ENCODE measurements around the gene MPRIP. TPM values are rescaled to one million over a fixed set of nuclear protein-coding genes. Genes with fewer than 3 reads are reported as not detected.
"Not testable (repeated sequence)": the region's sequence is repeated elsewhere in the genome, so short reads cannot be mapped to it uniquely, and the experiment has no call there.

MPRIP gene
- total RNA-seq (2014; rRNA removed; shearing (Covaris generic)), result 70.2 and 73.9 TPM in 2 replicates

- Histone ChIP-seq H3K36me3 (replicated peaks; ENCODE audit: control insufficient read depth, insufficient read depth, low read length) (no peaks in the 10 kb centered on the region), H3K4me3 (ENCODE audit: insufficient read depth, low read depth, low read length) (peak within 1 kb of the TSS; percentile 60), H3K27me3 (ENCODE audit: control insufficient read depth, insufficient read depth, low read length) (no peaks in the 10 kb centered on the region)
- no peak for DNase-seq
Observed at GRCh38 chr17:17042384-17042736, at the start of gene MPRIP. Gene MPRIP, plus strand, starts transcription at chr17:17042457. Its CDS starts 392 bp downstream, at chr17:17042849.

DNA sequence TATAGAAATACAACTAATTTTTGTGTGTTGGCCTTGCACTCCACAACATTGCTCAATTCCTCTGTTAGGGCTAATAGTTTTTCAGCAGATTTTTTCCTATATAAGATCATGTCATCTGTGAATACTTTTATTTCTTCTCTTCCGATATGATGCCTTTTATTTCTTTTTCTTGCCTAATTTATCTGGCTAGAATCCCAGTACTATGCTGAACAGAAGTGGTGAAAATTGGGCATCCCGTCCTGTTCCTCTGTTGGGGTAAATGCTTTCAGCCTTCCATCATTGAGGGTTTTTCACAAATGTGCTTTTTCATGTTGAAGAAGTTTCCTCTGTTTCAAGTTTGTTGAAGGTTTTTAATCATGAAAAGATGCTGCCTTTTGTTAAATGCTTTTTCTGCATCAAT, 47.6 kb upstream of the MPRIP start:
- DNase-seq, result no peak
- Histone ChIP-seq H3K27me3 (ENCODE audit: control insufficient read depth, insufficient read depth, low read length) (no peaks in the 10 kb centered on the region), H3K4me3 (ENCODE audit: insufficient read depth, low read depth, low read length) (no peak overlapping the region), H3K36me3 (replicated peaks; ENCODE audit: control insufficient read depth, insufficient read depth, low read length) (no peaks in the 10 kb centered on the region)

DNA sequence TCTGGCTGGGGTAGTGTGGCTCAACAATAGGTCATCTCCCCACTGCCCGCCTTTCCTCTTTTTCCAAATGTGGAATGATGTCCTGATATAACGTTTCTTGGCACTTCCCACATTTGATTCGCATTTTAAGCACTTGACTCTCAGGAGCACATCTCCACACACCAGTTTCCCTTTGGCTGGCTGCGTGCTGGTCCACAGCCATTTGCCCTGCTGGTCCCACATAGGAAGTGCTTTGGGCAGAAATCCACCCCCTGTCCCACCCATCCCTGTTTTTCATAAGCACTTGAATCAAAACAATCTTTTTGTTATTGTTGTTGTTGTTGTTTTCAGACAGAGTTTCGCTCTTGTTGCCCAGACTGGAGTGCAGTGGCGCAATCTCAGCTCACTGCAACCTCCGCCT, 46.3 kb upstream of the MPRIP start:
- Histone ChIP-seq H3K36me3 (replicated peaks; ENCODE audit: control insufficient read depth, insufficient read depth, low read length) (no peaks in the 10 kb centered on the region), H3K27me3 (ENCODE audit: control insufficient read depth, insufficient read depth, low read length) (no peaks in the 10 kb centered on the region), H3K4me3 (ENCODE audit: insufficient read depth, low read depth, low read length) (no peak overlapping the region)
- no peak for DNase-seq

DNA sequence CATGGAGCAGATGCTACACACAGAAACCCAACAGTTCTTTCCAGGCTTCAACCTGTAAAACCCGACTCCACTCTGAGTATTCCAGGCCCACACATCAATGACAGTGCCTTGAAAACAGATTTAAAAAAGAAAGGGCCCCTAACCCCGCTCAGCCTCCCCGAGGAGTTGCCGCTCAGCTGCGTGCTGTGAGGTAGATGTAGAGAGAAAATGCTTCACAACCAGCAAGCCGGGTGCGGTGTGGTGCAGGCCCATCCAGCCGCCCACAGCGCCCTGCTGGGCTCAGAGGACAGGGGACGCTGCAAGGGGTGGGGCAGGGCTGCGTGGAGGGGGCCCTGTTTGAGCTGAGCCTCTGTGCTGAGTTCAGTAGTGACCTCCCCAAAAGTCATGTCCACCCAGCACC, 45.5 kb upstream of the MPRIP start:
- not testable (repeated sequence) for DNase-seq; H3K4me3 ChIP-seq (ENCODE audit: insufficient read depth, low read depth, low read length); H3K36me3 ChIP-seq (replicated peaks; ENCODE audit: control insufficient read depth, insufficient read depth, low read length); H3K27me3 ChIP-seq (ENCODE audit: control insufficient read depth, insufficient read depth, low read length)

- peak; percentile 43 for DNase-seq
- H3K27me3 ChIP-seq (ENCODE audit: control insufficient read depth, insufficient read depth, low read length), result no peaks in the 10 kb centered on the region
- H3K4me3 ChIP-seq (ENCODE audit: insufficient read depth, low read depth, low read length), result no peak overlapping the region
- H3K36me3 ChIP-seq (replicated peaks; ENCODE audit: control insufficient read depth, insufficient read depth, low read length), result no peaks in the 10 kb centered on the region
Observed at GRCh38 chr17:16997514-16998429, 44.5 kb upstream of the MPRIP start.

DNA sequence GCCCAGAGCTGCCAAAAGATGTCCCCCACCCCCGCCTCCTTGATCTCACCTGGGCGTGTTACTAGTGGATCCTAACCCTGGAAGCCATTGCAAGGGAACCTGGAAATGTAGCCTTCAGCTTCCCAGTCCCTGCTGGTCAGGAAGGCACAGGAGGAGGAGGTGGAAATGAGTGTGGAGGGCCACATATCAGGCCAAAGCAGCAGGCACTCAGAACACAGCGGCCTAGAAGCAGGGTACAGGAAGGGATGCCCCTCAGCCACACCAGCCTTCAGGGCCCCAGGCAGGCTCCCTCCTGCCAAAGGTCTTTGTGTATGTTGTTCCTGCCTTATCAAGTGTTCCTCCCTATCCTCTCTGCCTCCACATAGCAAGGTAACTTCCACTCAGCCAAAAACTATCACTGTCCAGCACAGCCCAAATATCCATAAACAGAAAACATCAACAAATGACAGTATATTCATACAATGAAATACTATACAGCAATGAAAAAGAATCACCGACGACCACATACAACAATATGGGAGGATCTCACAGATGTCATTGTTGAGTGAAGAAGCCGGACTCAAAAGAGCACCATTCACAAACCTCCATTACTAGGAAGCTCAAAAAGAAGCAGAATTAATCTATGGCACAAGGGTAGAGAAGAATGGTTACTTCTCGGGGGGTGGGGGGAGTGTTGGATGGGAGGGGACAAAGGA, 42.2 kb upstream of the MPRIP start:
- Histone ChIP-seq H3K36me3 (replicated peaks; ENCODE audit: control insufficient read depth, insufficient read depth, low read length) (no peaks in the 10 kb centered on the region), H3K27me3 (ENCODE audit: control insufficient read depth, insufficient read depth, low read length) (no peaks in the 10 kb centered on the region), H3K4me3 (ENCODE audit: insufficient read depth, low read depth, low read length) (no peak overlapping the region)
- DNase-seq, result no peak

DNA sequence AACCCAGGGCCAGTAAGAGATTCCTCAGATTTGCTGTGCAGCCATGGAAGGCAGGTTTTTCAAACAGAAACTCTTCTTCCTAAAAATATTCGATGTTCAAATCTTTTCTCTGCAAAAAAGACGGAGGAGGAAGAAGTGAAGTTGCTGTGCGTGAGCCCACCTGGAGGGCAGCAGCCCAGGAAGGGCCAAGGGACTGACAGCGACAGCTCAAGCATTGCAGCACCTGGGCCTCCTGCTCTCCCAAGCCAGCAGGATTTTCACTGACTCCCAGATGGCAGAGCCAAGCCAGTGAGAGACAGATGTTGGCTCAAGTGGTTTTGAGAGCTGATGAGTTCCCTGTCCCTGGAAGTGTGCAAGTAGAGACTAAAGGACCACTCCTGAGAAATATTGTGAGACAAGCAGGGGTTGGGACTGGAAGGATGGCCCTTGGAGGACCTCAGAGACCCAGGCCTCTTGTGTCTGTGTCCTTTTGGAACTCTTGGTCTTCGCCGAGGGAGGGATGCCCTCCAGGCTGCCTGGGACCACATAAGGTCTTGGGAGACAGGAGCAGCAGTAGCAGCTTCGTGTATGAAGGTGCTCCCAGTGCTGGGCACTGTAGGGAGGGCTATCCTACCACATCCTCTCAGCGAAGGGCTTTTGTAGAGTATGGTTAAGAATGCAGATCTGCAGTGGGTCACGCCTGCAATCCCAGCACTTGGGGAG, 41.0 kb upstream of the MPRIP start:
- DNase-seq, result peak; percentile 50
- Histone ChIP-seq H3K36me3 (replicated peaks; ENCODE audit: control insufficient read depth, insufficient read depth, low read length) (no peaks in the 10 kb centered on the region), H3K27me3 (ENCODE audit: control insufficient read depth, insufficient read depth, low read length) (no peaks in the 10 kb centered on the region), H3K4me3 (ENCODE audit: insufficient read depth, low read depth, low read length) (no peak overlapping the region)

DNA sequence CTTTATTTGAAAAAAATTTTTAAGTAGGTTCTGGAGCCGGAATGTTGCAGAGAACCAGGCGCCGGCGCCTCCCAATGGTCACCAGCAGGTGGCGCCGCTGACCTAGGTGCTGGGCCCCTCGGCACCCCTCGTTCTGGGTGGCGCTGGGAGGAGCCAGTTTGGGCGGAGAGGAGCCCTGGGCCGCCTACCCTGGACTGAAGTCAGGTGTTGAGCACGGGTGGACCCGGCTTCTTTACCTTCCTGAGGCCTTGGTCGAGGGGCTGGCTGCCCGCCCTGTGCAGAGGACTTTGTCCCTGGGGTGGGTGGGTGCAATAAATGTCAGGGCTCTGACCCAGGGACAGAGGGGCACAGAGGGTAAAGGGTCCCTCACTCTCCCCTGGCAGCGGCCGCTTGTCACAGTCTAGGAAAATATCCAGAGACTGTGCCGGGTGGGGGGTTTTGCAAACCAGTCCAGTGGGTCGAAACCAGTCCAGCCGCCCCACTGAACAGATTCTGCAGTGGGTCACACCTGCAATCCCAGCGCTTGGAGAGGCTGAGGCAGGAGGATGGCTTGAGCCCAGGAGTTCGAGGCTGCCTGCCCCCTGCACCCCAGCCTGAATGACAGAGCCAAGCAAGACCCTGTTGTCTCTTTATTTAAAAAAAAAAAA, 40.3 kb upstream of the MPRIP start:
- no peak overlapping the region for H3K4me3 ChIP-seq (ENCODE audit: insufficient read depth, low read depth, low read length)
- H3K36me3 ChIP-seq (replicated peaks; ENCODE audit: control insufficient read depth, insufficient read depth, low read length), result no peaks in the 10 kb centered on the region
- DNase-seq, result peak; percentile 97
- no peaks in the 10 kb centered on the region for H3K27me3 ChIP-seq (ENCODE audit: control insufficient read depth, insufficient read depth, low read length)

DNA sequence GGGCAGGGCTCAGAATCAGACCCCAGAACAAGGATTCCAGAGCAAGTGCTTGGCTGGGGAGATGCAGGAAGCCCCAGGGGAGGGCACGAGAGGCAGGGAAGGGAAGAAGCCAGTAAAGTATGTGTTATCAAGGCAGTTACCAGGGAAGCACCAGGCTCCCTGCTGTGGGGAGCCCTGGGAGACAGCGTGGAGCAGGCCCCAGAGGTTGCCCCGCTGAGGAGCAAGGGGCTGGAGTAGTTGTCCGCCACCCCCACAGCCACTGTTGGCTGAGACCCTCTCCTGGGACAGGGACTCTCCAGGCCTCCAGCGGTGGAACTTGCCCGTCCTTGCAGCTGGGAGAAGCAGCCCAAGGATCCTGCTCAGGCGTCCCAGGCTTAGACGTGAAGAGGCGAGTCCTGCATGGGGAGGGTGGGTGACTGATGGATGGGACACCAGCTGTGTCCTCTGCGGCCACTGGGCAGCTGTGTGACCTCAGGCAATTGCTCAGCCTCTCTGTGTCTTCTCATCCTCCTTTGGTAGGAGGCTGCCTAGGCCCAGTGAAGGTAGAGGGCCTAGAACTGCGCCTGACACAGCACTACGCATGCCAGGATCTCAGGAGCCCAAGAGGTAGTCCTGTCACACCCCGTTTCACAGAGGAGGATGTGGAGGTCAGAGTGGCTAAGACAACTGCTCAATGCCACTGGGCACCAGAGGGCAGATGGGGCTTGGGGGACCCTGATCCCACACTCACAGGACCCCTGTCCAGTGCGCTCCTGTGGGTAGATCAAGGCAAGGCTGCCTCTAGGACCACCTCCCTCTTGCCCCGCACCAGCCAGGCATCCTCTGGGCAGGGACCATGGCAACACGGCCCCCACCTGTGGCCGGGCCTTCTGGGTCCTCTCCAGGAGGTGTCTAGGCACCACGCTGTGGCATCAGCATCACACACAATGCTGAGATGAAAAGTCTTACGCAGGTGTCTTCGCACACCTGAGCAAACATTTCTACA, 39.2 kb upstream of the MPRIP start:
- not testable (repeated sequence) for H3K36me3 ChIP-seq (replicated peaks; ENCODE audit: control insufficient read depth, insufficient read depth, low read length); H3K4me3 ChIP-seq (ENCODE audit: insufficient read depth, low read depth, low read length); H3K27me3 ChIP-seq (ENCODE audit: control insufficient read depth, insufficient read depth, low read length)
- DNase-seq, result peak; percentile 40

DNA sequence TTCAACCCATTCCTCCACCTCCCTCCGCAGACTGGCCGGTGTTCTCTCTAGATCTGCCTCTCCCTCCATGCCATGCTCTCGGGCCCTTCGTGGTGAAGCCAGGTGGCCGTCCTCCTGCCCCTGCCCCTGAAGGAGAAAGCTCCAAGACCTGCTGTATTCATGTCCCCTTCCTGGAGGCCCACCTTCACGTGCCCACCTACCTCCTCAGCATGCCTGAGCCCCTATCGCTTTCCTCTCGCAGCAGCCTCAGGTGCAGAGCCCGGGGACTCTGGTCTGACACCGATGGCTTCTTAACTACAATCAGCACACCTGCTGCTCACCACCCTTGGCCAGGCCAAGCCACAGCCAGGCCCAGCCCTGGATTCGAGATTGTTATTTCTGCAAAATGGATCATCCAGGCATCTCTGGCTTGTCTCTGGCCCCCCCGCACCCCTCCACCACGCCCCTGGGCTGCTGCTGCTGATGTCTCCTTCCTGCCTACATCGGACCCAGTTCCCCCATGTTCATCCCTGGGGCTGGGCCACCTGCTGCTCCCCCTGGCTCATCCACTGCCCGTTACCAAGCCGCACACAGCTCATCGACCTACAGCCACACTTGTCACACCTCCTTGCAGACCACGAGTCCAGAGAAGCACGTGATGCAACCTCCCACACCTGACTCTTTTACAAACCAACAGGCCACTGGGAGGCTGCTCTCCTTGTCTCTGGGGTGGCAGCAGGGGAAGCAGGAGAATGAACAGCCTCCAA, 37.8 kb upstream of the MPRIP start:
- Histone ChIP-seq H3K27me3 (ENCODE audit: control insufficient read depth, insufficient read depth, low read length) (no peaks in the 10 kb centered on the region), H3K4me3 (ENCODE audit: insufficient read depth, low read depth, low read length) (no peak overlapping the region), H3K36me3 (replicated peaks; ENCODE audit: control insufficient read depth, insufficient read depth, low read length) (no peaks in the 10 kb centered on the region)
- peak; percentile 33 for DNase-seq

- H3K36me3 ChIP-seq (replicated peaks; ENCODE audit: control insufficient read depth, insufficient read depth, low read length); H3K4me3 ChIP-seq (ENCODE audit: insufficient read depth, low read depth, low read length); DNase-seq; H3K27me3 ChIP-seq (ENCODE audit: control insufficient read depth, insufficient read depth, low read length): not testable (repeated sequence)
Observed at GRCh38 chr17:17004997-17005614, 37.2 kb upstream of the MPRIP start.

DNA sequence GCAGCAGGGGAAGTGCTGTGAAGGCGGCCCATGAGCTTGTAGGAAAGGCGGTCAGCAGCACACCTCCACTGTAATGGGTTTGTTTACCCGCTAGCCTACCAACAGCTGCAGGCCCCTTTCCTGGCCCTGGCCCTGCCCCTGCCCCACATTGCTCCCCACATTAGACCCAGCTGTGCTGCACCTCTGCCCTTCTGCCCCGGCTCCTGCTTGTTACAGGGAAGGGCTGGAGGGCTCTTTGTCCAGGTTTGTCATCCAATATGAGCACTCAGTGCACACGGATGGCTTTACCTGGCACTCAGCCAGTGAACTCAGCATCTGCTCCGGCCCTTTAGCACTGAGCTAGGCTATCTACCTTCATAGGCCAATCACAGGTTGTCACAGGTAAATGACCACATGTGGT, 34.4 kb upstream of the MPRIP start:
- not testable (repeated sequence) for H3K4me3 ChIP-seq (ENCODE audit: insufficient read depth, low read depth, low read length); H3K36me3 ChIP-seq (replicated peaks; ENCODE audit: control insufficient read depth, insufficient read depth, low read length); H3K27me3 ChIP-seq (ENCODE audit: control insufficient read depth, insufficient read depth, low read length); DNase-seq
